HG03354 (cell line): Measurements from ENCODE around the gene TTC7B.

ENCODE experiments used
- ATAC-seq: cut with Tn5 transposase; IDR thresholded peaks from one replicate; pipeline ENCODE4 v1.9.1; 2021; ENCODE audit warnings: mild to moderate bottlenecking; ENCODE audit not compliant: unreplicated experiment, poor library complexity, severe bottlenecking

TTC7B gene

GRCh38 chr14:90659156-90659555 is 157.1 kb downstream of the TTC7B start:
- no peak for ATAC-seq

DNA sequence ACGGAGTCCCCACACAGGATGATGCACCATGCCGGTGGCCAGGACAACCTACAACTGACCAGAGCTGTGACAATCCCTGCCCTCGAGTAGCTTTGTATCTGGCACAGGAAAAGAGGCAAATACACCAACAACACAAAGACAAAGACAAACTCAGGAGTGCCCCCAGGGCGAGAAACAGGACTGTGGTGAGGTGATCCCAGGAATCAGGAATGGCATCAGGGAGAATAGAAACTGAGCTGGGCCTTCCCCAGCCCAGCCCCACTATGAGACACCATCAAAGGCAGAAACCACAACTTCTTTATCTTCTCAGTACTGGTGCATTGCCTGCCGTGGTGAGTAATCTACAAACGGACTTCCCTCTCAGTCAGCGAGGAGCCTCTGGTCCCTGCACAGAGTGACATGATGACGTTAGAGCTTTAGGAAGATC is 157.7 kb downstream of the TTC7B start:
- ATAC-seq, result no peak

- ATAC-seq, result no peak
These were observed 159.3 kb downstream of the TTC7B start for GRCh38 chr14:90656973-90657372.

- no peak for ATAC-seq
These were observed 160.4 kb downstream of the TTC7B start for GRCh38 chr14:90655829-90656228.

GRCh38 chr14:90654831-90655276 is 161.4 kb downstream of the TTC7B start:
- ATAC-seq, result no peak

- no peak for ATAC-seq
These were observed 163.6 kb downstream of the TTC7B start for GRCh38 chr14:90652626-90653025.

- no peak for ATAC-seq
These were observed 164.2 kb downstream of the TTC7B start for GRCh38 chr14:90651976-90652560.

- no peak for ATAC-seq
These were observed 164.9 kb downstream of the TTC7B start for GRCh38 chr14:90651271-90651804.

- ATAC-seq, result no peak
These were observed 166.6 kb downstream of the TTC7B start for GRCh38 chr14:90649557-90650135.

DNA sequence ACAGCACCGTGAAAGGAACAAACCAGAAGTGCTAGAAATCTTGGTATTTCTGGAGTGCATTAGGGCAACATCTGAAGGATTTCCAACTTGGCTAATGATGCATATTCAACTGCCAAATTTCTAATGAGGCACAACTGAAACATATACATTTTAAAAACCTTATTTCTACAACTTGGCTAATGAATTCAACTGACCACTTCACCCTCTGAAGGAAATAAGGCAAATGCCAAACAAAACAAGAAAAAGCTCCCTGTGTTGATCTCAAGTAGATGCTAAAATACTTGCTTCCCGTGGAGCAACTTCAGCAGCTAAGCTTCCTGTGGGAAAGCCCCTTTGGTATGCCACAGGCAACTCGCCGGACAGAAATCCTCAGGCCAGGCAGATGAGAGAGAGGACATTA is 167.1 kb downstream of the TTC7B start:
- no peak for ATAC-seq

DNA sequence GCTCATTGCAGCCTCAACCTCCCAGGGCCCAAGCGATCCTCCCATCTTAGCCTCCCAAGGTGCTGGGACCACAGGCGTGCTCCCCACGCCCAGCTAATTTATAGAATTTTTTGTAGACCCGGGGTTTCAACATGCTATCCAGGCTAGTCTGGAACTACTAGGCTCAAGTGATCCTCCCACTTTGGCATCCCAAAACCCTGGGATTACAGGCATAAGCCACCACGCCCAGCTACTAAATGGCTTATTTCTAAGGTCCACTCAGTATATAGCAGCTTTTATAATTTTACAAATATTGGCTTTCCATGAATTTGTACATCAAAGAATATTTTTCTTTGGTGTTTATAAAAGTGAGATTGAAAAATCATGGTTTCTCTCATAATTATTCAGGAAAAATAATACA is 167.8 kb downstream of the TTC7B start:
- ATAC-seq, result no peak

DNA sequence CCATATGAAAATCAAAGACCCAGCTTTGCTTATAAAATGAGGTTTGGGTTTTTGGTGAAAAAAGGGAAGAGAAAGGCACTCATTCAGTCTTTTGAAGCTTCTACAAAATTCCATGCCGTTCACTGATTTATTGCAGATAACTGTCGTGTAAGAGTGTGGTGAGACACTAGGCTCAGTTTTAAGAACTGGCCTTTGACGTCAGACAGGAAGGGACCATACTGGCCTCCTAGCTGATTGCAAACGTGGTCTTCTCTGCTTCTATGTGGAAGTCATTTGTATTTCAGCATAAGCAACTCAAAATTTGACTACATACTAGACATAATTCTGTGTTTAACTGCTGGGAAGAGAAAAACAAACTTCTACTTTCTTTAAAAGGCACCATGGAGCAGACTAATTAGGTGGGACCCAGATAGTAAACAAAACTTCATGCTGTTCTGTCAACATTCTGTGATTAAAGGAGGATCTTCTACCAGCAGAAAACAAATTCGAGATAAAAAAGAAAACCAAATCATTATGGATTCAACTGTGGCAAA is 168.7 kb downstream of the TTC7B start:
- ATAC-seq, result no peak

DNA sequence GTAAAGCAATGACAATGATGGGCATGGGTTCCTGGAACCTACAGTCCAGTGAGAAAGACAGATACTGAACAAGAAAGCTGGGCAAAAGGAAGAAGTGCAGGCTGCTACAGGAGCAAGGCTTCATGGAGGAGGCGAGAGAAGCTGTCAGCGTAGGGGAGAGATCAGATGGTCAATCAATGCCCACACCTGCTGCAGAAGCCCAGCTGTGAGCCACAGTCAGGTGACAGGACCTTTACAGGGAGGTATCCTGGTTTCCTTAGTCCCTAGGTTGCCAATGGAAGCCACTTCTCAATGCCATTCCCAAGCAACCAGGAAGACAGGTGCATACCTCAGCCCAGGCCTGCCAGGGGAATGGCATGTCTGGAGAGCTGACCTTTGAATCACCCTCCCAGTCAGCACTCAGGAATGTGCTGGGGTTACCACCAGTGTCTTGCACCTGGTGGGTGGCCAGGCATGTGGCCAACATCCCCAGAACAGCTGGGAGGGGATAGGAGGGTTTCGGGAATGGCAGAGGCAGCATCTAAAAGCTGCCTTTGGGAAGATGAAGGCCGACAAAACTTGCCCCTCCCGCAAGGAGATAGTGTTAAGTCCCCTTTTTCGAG is 170.3 kb downstream of the TTC7B start:
- ATAC-seq, result no peak

GRCh38 chr14:90644882-90645281 is 171.3 kb downstream of the TTC7B start:
- no peak for ATAC-seq

DNA sequence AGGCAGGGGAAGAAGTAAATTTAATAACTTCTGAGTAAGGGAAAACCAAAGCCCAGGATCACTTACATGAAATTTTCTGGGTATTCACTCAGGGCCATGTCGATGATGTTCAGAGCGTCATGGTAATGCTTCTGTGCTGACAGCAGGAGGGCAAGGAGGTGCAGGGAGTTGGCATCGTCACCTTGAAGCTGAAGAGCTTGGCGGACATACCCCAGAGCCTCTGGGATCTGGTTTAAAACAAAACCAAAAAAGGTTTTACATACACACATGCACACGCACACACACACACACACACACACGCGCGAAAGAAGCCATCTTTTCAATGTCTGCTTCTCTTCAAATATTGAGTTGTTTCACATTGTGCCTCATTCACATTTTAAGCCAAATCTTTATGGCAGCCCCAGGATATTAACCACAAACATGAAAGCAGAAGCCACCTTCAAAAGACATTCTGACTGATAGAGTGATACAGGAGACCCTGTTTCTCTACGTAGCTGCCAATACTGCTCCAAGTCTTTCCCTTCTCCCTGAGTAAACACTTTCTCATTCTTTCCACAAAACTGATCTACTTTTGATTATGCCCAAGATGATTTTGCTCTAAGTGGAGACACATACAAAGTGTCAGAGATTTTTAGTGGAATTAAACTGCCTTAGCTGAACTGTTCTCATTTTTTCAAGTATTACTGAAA is 172.1 kb downstream of the TTC7B start:
- no peak for ATAC-seq

- no peak for ATAC-seq
These were observed 173.9 kb downstream of the TTC7B start for GRCh38 chr14:90642244-90642717.

GRCh38 chr14:90641615-90642243 is 174.5 kb downstream of the TTC7B start:
- no peak for ATAC-seq

DNA sequence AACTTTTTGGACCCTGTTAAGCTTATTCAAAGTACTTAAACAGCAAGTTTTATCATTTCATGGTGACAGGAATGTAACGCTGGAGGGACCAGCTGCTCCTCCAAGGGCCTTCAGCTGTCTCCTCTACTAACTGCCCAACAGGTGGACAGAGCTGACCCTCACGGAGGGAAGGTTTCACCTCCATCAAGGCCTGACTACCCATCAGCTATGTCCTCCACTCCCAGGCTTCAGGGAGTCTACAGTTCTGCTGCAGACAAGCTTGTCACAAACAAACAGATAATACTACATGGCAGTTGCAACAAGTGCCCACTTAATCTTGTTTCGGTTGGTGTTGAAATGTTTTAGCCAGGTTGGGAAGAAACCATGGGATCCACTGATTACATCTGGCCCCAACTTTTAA is 175.1 kb downstream of the TTC7B start:
- ATAC-seq, result no peak

DNA sequence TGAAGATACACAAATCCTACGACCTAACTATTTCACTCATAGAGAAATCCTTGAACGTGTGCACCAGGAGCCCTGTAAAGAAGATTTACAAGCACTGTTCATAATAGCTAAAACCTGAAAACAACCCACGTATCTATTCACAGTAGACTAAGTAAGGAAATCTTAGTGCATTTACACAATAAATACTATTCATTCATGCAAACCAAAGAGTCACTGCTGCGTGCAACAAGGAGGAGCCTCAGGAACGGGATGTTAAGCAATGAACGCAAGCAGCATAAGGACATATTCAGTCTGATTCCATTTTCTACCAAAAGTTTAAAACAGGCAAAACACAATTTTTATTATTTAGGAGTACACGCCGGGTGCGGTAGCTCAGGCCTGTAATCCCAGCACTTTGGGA is 176.6 kb downstream of the TTC7B start:
- no peak for ATAC-seq

DNA sequence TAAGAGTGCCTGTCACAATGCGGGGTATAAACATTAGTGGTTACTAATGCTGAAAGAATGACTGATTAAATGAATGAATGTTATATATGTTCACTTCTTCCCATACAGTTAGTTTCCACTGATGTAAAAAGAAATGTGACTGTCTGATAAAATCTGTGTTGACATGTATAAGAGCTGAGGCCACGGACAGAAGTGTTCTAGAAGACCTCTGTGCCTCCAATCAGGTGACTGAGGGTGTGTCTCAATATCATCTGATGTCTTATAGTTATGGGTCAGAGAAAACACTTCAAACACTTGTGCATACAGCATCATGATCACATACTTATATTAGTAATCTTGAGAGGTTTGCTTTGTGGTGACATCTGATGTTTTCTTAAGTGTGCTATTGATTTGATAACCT is 183.4 kb downstream of the TTC7B start:
- no peak for ATAC-seq
